GM23338 (cell line): Measurements from ENCODE around the gene CLEC3B. TPM values are rescaled to one million over a fixed set of nuclear protein-coding genes. Genes with fewer than 3 reads are reported as not detected.

Source experiments
- ATAC-seq: fragments of 200-7000 bp; cut with Tn5 transposase; 3 replicates; pipeline ENCODE4 v1.9.1; 2020
- DNase-seq: peaks from one replicate; pipeline ENCODE4 v3.0.0-alpha.2; 2015; ENCODE audit warnings: low spot score
- H2AFZ ChIP-seq: fragments of 200-600 bp; sonication (generic); 2 replicates; pipeline ENCODE4 v1.8.0; 2016; ENCODE audit warnings: antibody characterized with exemption, mild to moderate bottlenecking, moderate library complexity
- H3F3A ChIP-seq: fragments of 200-600 bp; sonication (generic); replicated peaks from 2 replicates; pipeline ENCODE4 v1.8.0; 2017; ENCODE audit warnings: antibody characterized with exemption, mixed run types, low read depth
- H3K27ac ChIP-seq: fragments of 200-600 bp; sonication (generic); 2 replicates; pipeline ENCODE4 v1.6.1; 2016; ENCODE audit warnings: low read depth
- H3K27me3 ChIP-seq: fragments of 200-600 bp; sonication (generic); 2 replicates; pipeline ENCODE4 v1.8.0; 2016; ENCODE audit warnings: mild to moderate bottlenecking, mixed run types, moderate library complexity; ENCODE audit not compliant: insufficient read depth
- H3K36me3 ChIP-seq: fragments of 200-600 bp; sonication (generic); 2 replicates; pipeline ENCODE4 v1.8.0; 2016; ENCODE audit warnings: mild to moderate bottlenecking; ENCODE audit not compliant: insufficient read depth
- H3K4me1 ChIP-seq: fragments of 200-600 bp; sonication (generic); 2 replicates; pipeline ENCODE4 v1.8.0; 2016; ENCODE audit warnings: mild to moderate bottlenecking, moderate library complexity; ENCODE audit not compliant: insufficient read depth
- H3K4me2 ChIP-seq: fragments of 200-600 bp; sonication (generic); 2 replicates; pipeline ENCODE4 v1.7.1; 2017; ENCODE audit warnings: mixed run types
- H3K4me3 ChIP-seq: fragments of 200-600 bp; sonication (generic); 2 replicates; pipeline ENCODE4 v1.6.1; 2016; ENCODE audit warnings: mixed run types
- H3K79me2 ChIP-seq: fragments of 200-600 bp; sonication (generic); replicated peaks from 2 replicates; pipeline ENCODE4 v1.8.0; 2017; ENCODE audit warnings: mild to moderate bottlenecking; ENCODE audit not compliant: insufficient read depth
- H3K9me2 ChIP-seq: fragments of 200-600 bp; sonication (generic); 2 replicates; pipeline ENCODE4 v1.8.0; 2017; ENCODE audit not compliant: insufficient read depth
- H4K20me1 ChIP-seq: fragments of 200-600 bp; sonication (generic); replicated peaks from 2 replicates; pipeline ENCODE4 v1.8.0; 2017; ENCODE audit warnings: mild to moderate bottlenecking; ENCODE audit not compliant: insufficient read depth
- H3K27ac Mint-ChIP-seq: 2 replicates; pipeline ENCODE4 v1.8.0; 2020; ENCODE audit warnings: inconsistent platforms, mild to moderate bottlenecking, moderate library complexity, mixed read lengths
- H3K27me3 Mint-ChIP-seq: 3 replicates; pipeline ENCODE4 v1.8.0; 2022; ENCODE audit warnings: low read depth, mild to moderate bottlenecking, moderate library complexity, mixed read lengths, inconsistent platforms; ENCODE audit not compliant: insufficient read depth, poor library complexity
- H3K36me3 Mint-ChIP-seq: 3 replicates; pipeline ENCODE4 v1.8.0; 2021; ENCODE audit warnings: low read depth, mild to moderate bottlenecking, inconsistent platforms, moderate library complexity, mixed read lengths
- H3K4me1 Mint-ChIP-seq: 3 replicates; pipeline ENCODE4 v1.8.0; 2020; ENCODE audit warnings: mild to moderate bottlenecking, inconsistent platforms, mixed read lengths
- H3K4me3 Mint-ChIP-seq: 3 replicates; pipeline ENCODE4 v1.8.0; 2021; ENCODE audit warnings: moderate library complexity, mild to moderate bottlenecking, inconsistent platforms, mixed read lengths
- H3K9me3 Mint-ChIP-seq: 3 replicates; pipeline ENCODE4 v1.8.0; 2020; ENCODE audit warnings: moderate library complexity, mild to moderate bottlenecking, inconsistent platforms, mixed read lengths
- CREB1 ChIP-seq: fragments of 250-450 bp; sonication (Bioruptor Pico); IDR thresholded peaks from 2 replicates; pipeline ENCODE4 v1.5.0; 2020; ENCODE audit warnings: low read depth, mild to moderate bottlenecking, moderate library complexity
- CTCF ChIP-seq, 2 experiments: fragments of 200-600 bp in 1 of 2; sonication (generic) in 1 of 2; conservative IDR thresholded peaks; 2 replicates each; pipeline versions ENCODE4 v1.5.1 to v1.6.1; 2016 to 2017; ENCODE audit warnings: antibody characterized with exemption in 2 of 2, low read depth in 2 of 2, mild to moderate bottlenecking in 2 of 2, moderate library complexity in 1 of 2
- ETS1 ChIP-seq: IDR thresholded peaks from 2 replicates; pipeline ENCODE4 v1.6.1; 2016; ENCODE audit warnings: antibody characterized with exemption
- EZH2 ChIP-seq: fragments of 200-600 bp; sonication (generic); IDR thresholded peaks from one replicate; pipeline ENCODE4 v1.8.0; 2017; ENCODE audit warnings: antibody characterized with exemption, mild to moderate bottlenecking, low read depth; ENCODE audit not compliant: unreplicated experiment
- EZH2phosphoT487 ChIP-seq: fragments of 200-600 bp; sonication (generic); IDR thresholded peaks from one replicate; pipeline ENCODE4 v1.8.1; 2018; ENCODE audit warnings: antibody characterized with exemption; ENCODE audit not compliant: unreplicated experiment
- JUNB ChIP-seq: IDR thresholded peaks from one replicate; pipeline ENCODE4 v1.6.1; 2016; ENCODE audit warnings: antibody characterized with exemption; ENCODE audit not compliant: unreplicated experiment
- NANOG ChIP-seq: IDR thresholded peaks from 2 replicates; pipeline ENCODE4 v1.6.1; 2016; ENCODE audit warnings: antibody characterized with exemption, borderline replicate concordance
- POLR2AphosphoS5 ChIP-seq: IDR thresholded peaks from 2 replicates; pipeline ENCODE4 v1.6.1; 2016; ENCODE audit warnings: antibody characterized with exemption, low read depth
- ZNF114 ChIP-seq: fragments of 250-450 bp; sonication (Bioruptor Pico); IDR thresholded peaks from 2 replicates; pipeline ENCODE4 v1.5.0; 2020; ENCODE audit warnings: mild to moderate bottlenecking, moderate library complexity
- ZNF331 ChIP-seq: fragments of 250-450 bp; sonication (Bioruptor Pico); IDR thresholded peaks from 2 replicates; pipeline ENCODE4 v1.5.0; 2020; ENCODE audit warnings: low read depth, mild to moderate bottlenecking, moderate library complexity
- ZNF462 ChIP-seq: fragments of 250-450 bp; sonication (Bioruptor Pico); IDR thresholded peaks from 2 replicates; pipeline ENCODE4 v1.5.0; 2020; ENCODE audit warnings: mild to moderate bottlenecking, moderate library complexity
- polyA plus RNA-seq: library from polyadenylated mRNA; unstranded; fragments of >200 nt; fragmentation: Nextera tagmentation; extraction: Ambion mirVana; gene quantifications from 2 replicates; pipeline ENCODE4 v1.2.1, GENCODE V29; 2016
- total RNA-seq: library from RNA; depleted of rRNA; stranded (reverse); fragments of >200 nt; shearing (Covaris generic); gene quantifications from 2 replicates; pipeline ENCODE4 v1.2.3, GENCODE V29; 2014

CLEC3B gene
- total and polyA plus RNA-seq, 2 experiments from 2014 or later = not detected

GRCh38 chr3:45008117-45008516 is 18.0 kb upstream of the CLEC3B start (continued):
- TF ChIP-seq CTCF (conservative IDR thresholded peaks at IDR 0.05; ENCODE audit: low read depth in 2 of 2) = no peak
- TF ChIP-seq EZH2 = no peak
- no peak for TF ChIP-seq ZNF331 (CRISPR knock-in tag)
- no peak for TF ChIP-seq POLR2AphosphoS5
- no peak for TF ChIP-seq ETS1

GRCh38 chr3:45009868-45010267 is 16.2 kb upstream of the CLEC3B start:
- Histone ChIP-seq H3K27ac (no peak overlapping the region), H3F3A (no peaks in the 10 kb centered on the region), H3K4me1 (no peaks in the 10 kb centered on the region), H3K4me3 (no peak overlapping the region), H3K9me2 (0 out of 2 replicates have a peak, but pooled peaks cover 3% of the 10 kb centered on the region), H4K20me1 (peaks cover 5% of the 10 kb centered on the region), H3K36me3 (peaks cover 28% of the 10 kb centered on the region), H3K4me2 (no peak overlapping the region), H3K79me2 (no peaks in the 10 kb centered on the region; the same call in 1 of the 2 replicates), H2AFZ (no peak overlapping the region), H3K27me3 (no peaks in the 10 kb centered on the region)
- Mint-ChIP-seq H3K4me1 (no peaks in the 10 kb centered on the region), H3K4me3 (no peak overlapping the region), H3K9me3 (peaks cover 1% of the 10 kb centered on the region), H3K27ac (no peak overlapping the region), H3K27me3 (peaks cover 1% of the 10 kb centered on the region), H3K36me3 (peaks cover 61% of the 10 kb centered on the region)
- ATAC-seq (no peak), DNase-seq (no peak)
- TF ChIP-seq JUNB (no peak), ZNF462 (CRISPR knock-in tag) (no peak), ZNF331 (CRISPR knock-in tag) (no peak), ETS1 (no peak), POLR2AphosphoS5 (no peak), ZNF114 (no peak), EZH2 (no peak), CREB1 (CRISPR knock-in tag) (no peak), CTCF (conservative IDR thresholded peaks at IDR 0.05; ENCODE audit: low read depth in 2 of 2) (no peak), EZH2phosphoT487 (no peak), NANOG (no peak)
